Epithelial cell of esophagus (primary cell): ENCODE measurements around the gene RNF20.
"Not testable (repeated sequence)": the region's sequence is repeated elsewhere in the genome, so short reads cannot be mapped to it uniquely, and the experiment has no call there.

Experiments used
- DNase-seq: peaks from one replicate; pipeline ENCODE4 v3.0.0; 2010; ENCODE audit warnings: low read depth
- H3K4me3 ChIP-seq: 2 replicates; pipeline ENCODE4 v1.5.1; 2011; ENCODE audit warnings: mild to moderate bottlenecking, low read length, control low read depth
- TF ChIP-seq, protein P1 (sequence below): IDR thresholded peaks from 2 replicates; pipeline ENCODE4 v1.5.1; 2011; ENCODE audit warnings: low read depth, mild to moderate bottlenecking, low read length, control low read depth, inconsistent platforms; ENCODE audit not compliant: insufficient read depth; ENCODE audit errors: missing control alignments

RNF20 gene

DNA sequence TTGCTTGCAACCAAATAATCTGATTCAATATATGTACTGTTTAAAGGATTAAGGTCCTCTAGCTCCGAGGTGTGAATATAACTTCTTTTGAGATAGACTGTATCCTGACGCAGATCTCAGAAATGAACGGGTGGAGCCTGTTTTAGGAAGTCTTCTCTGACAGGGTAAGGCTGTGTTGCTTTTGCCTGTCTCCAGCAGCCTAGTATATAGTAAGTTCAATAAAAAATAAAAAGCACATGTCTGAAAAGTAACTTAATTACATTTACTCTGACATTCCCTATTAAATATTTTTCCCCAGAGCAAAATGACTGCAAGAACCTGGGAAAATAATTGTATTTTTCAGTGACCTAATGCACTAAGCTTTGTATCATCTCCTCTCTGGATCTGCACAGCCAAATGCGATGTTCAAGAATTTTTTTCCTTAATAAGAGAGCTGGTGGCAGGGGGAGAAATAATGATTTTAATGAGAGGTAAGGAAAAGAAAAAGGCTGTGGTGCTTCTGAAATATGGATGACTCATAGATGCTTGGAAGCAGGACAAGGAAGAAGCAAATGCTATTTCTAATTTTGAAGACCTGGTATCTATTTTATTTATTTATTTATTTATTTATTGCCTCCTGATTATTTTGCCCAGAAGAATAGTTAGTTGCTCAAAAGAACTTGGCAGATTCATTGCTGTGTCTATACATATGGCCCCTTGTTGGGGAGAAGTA is 53.8 kb downstream of the RNF20 start:
- TF ChIP-seq, protein P1, sequence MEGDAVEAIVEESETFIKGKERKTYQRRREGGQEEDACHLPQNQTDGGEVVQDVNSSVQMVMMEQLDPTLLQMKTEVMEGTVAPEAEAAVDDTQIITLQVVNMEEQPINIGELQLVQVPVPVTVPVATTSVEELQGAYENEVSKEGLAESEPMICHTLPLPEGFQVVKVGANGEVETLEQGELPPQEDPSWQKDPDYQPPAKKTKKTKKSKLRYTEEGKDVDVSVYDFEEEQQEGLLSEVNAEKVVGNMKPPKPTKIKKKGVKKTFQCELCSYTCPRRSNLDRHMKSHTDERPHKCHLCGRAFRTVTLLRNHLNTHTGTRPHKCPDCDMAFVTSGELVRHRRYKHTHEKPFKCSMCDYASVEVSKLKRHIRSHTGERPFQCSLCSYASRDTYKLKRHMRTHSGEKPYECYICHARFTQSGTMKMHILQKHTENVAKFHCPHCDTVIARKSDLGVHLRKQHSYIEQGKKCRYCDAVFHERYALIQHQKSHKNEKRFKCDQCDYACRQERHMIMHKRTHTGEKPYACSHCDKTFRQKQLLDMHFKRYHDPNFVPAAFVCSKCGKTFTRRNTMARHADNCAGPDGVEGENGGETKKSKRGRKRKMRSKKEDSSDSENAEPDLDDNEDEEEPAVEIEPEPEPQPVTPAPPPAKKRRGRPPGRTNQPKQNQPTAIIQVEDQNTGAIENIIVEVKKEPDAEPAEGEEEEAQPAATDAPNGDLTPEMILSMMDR = no peak
- peak; percentile 7 for DNase-seq
- no peak overlapping the region for H3K4me3 ChIP-seq

DNA sequence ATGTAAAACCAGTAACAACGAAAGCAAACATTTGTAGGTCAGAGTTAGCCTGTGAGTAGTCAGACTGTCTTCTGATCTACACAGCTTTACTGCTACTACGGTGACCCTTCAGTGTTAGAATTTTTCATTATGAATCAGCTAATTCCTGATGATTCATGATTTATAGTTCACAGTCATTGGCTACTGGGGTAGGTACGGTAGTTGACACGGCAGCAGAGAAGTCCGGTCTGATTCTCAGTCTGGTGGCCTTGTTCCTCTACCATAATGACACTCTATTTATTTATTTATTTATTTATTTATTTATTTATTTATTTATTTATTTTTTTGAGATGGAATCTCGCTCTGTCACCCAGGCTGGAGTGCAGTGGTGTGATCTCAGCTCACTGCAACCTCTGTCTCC is 56.4 kb downstream of the RNF20 start:
- H3K4me3 ChIP-seq = not testable (repeated sequence)
- DNase-seq = peak; percentile 67

DNA sequence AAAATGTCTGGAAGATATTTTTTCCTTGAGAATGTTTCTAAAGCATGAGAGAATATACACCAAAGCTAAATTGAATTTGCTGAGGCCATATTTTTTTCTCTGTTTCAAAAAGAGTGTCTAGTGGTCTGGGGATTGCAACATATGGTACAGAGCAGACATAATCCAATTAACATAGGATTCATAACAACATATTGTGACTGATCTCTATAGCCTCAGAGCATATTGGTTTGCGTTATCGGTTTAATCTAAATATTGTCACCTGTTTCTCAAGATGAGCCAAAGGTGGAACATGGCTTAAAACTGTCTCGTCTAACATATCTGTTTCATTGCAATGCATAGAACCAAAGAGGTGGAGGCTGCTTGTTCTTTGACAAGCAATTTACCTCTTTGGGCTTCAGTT is 57.2 kb downstream of the RNF20 start:
- no peak for DNase-seq
- TF ChIP-seq, protein P1 = no peak
- H3K4me3 ChIP-seq = no peak overlapping the region

DNA sequence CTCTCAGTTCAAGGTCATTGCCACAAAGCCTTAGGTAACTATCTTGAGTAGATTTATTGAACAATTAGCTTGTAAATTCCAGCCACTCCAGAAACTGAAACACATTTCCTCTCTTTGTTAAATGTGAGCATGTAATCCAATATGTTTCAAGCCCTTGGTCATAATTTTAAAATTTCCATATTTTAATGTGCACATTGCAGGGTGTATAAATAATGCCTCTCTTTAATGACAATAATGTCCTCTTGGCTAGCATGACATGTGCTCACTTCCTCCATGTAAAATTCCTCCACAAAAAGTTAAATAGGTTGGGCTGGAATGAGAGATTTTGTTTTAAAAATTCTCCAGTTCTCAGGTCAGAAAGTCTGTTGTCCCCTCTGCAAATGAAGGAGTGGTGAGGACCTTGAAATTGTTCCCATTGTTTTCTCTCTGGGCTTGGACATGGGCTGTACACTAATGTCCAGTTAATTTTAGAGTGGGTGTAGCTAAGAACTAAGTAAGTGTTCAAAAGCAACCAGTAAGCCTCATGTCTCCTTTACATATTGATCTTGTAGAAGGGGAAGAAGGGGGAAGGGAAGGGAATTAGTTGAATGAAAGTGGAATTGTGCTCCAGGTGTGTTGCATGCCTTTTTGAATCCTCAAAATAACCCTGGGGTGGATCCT is 58.3 kb downstream of the RNF20 start:
- DNase-seq = no peak
- TF ChIP-seq, protein P1 = no peak
- no peak overlapping the region for H3K4me3 ChIP-seq

DNA sequence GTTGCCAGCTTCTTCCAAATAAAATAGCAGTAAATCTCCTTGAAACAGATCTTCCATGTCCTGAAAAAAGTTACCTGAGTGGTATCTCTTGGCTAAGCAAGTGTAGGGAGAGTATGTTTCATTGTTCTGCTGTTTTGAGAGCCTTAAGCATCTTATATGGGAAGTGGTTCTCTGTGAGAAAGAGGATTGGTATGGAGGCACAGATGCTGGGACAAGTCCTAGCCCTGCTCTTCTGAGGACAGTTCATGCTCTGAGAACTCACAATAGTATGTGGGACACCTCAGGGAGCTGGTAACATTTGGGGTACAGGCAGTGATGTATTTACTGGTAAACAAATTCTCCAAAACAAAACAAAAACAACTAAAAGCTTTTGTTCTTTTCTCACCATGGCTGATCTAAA is 59.1 kb downstream of the RNF20 start:
- DNase-seq = peak; percentile 18
- H3K4me3 ChIP-seq = no peak overlapping the region
- TF ChIP-seq, protein P1 = no peak

DNA sequence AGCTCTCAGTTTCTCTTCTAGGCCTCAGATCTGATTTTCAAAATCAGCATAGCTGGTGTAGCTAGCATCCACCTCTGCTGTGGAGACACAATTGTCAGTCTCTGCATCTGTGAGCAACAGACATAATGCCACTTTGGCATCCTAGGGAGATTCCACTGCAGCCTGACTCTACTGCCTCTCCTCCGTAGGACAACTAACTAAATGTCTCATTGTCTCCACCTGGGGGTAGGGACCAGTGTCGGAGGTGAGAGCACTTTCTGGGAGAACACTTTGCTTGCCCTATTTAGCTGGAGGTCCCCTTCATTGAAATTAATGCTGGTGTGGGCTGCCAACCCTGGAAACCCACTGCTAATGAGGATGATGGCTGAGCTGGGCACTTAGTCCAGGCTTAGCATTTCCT is 59.7 kb downstream of the RNF20 start:
- TF ChIP-seq, protein P1 = no peak
- no peak overlapping the region for H3K4me3 ChIP-seq
- no peak for DNase-seq

DNA sequence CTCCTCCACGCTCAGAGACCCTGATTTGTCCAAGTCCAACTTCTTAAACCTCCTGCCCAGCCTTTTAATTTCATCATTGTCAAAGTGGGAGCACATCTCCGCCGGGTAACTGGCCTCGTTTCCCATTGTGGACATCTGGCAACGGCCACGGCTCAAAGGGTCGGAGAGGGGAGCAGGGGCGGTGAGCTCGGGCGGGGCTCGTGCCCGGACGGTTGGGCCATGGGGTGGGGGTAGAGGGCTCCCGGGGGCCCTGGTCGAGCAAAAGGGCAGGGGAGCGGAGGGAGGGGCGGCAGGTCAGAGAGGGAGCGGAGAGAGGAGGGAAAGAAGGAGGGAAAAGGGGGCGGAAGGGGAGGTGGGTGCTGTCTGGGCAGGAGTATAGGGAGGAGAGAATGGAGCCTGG is 61.1 kb downstream of the RNF20 start, which contains the start of gene PPP3R2:
TSS of gene PPP3R2 (minus strand) at position 174 of the 400 bp plus-strand sequence. CDS start at position 126, 48 bp downstream.
- no peak within 1 kb of the TSS for H3K4me3 ChIP-seq
- no peak for DNase-seq
- TF ChIP-seq, protein P1 = no peak
